Endodermal cell (in vitro differentiated cells): ENCODE data around the gene PPP1R12B. TPM values are rescaled to one million over a fixed set of nuclear protein-coding genes. Genes with fewer than 3 reads are reported as not detected.
"Not testable (repeated sequence)": the region's sequence is repeated elsewhere in the genome, so short reads cannot be mapped to it uniquely, and the experiment has no call there.

Experiments used
- DNase-seq: peaks from one replicate; pipeline ENCODE4 v3.0.0-alpha.2; 2017
- H3K27ac ChIP-seq: 2 replicates; pipeline ENCODE4 v1.5.1; 2013; ENCODE audit warnings: mild to moderate bottlenecking, low read depth, low read length, moderate library complexity
- H3K27me3 ChIP-seq: 2 replicates; pipeline ENCODE4 v1.6.1; 2013; ENCODE audit warnings: mild to moderate bottlenecking, low read length, moderate library complexity; ENCODE audit not compliant: insufficient read depth, control insufficient read depth, poor library complexity, severe bottlenecking
- H3K36me3 ChIP-seq: 2 replicates; pipeline ENCODE4 v1.7.0; 2013; ENCODE audit warnings: mild to moderate bottlenecking, low read length, moderate library complexity; ENCODE audit not compliant: control insufficient read depth, insufficient read depth
- H3K4me1 ChIP-seq: one replicate; pipeline ENCODE4 v1.7.0; 2013; ENCODE audit warnings: low read length; ENCODE audit not compliant: control insufficient read depth, insufficient read depth
- H3K4me3 ChIP-seq: 2 replicates; pipeline ENCODE4 v1.5.1; 2013; ENCODE audit warnings: mild to moderate bottlenecking, low read length, moderate library complexity
- H3K9ac ChIP-seq: 2 replicates; pipeline ENCODE4 v1.6.1; 2013; ENCODE audit warnings: mild to moderate bottlenecking, low read length, moderate library complexity; ENCODE audit not compliant: poor library complexity, severe bottlenecking; ENCODE audit errors: extremely low read depth
- H3K9me3 ChIP-seq: 2 replicates; pipeline ENCODE4 v1.6.1; 2013; ENCODE audit warnings: mild to moderate bottlenecking, low read length, moderate library complexity; ENCODE audit not compliant: control insufficient read depth
- H3K27ac Mint-ChIP-seq: 2 replicates; pipeline ENCODE4 v1.8.0; 2020; ENCODE audit warnings: mixed read lengths
- H3K27me3 Mint-ChIP-seq: 2 replicates; pipeline ENCODE4 v1.8.0; 2021; ENCODE audit warnings: mild to moderate bottlenecking, mixed read lengths; ENCODE audit not compliant: insufficient read depth
- H3K36me3 Mint-ChIP-seq: 2 replicates; pipeline ENCODE4 v1.8.0; 2020; ENCODE audit warnings: low read depth, mixed read lengths
- H3K4me1 Mint-ChIP-seq: 2 replicates; pipeline ENCODE4 v1.8.0; 2020; ENCODE audit warnings: mixed read lengths
- H3K4me3 Mint-ChIP-seq: 2 replicates; pipeline ENCODE4 v1.8.0; 2020; ENCODE audit warnings: mild to moderate bottlenecking, moderate library complexity, mixed read lengths
- H3K9me3 Mint-ChIP-seq: 2 replicates; pipeline ENCODE4 v1.8.0; 2020; ENCODE audit warnings: mild to moderate bottlenecking, mixed read lengths
- CTCF ChIP-seq: fragments of 200-600 bp; sonication (generic); conservative IDR thresholded peaks from 2 replicates; pipeline ENCODE4 v1.5.0; 2021; ENCODE audit warnings: antibody characterized with exemption, mild to moderate bottlenecking
- WGBS, 2 experiments: methylation state at CpG; one replicate each; pipeline versions ENCODE4 v1.1.5 to v1.1.7; 2013; ENCODE audit warnings: missing lambda C conversion rate in 2 of 2, mixed read lengths in 1 of 2; ENCODE audit not compliant: insufficient coverage in 1 of 2, insufficient read length in 1 of 2; 5-methylcytosine and 5-hydroxymethylcytosine counted together
- total RNA-seq, 2 donors: library from RNA; stranded (reverse); fragmentation: NEBNext Ultra II Directional in 1 of 2; extraction: Animal tissue kit (Norgen Biotek cat#: 25700) in 1 of 2; gene quantifications; 2 replicates in 1 of 2; 3 replicates in 1 of 2; pipeline ENCODE4 v1.2.1, GENCODE V29; 2021

The PPP1R12B gene
- total RNA-seq, 2 donors from 2014 or later: 19.2 to 20.3 TPM

GRCh38 chr1:202348005-202348508 lies 442 bp upstream of the PPP1R12B start:
- Mint-ChIP-seq H3K27me3 (no peaks in the 10 kb centered on the region), H3K4me1 (peaks cover 19% of the 10 kb centered on the region), H3K4me3 (peak overlapping the region; percentile 90), H3K27ac (peak overlapping the region; percentile 76), H3K9me3 (no peaks in the 10 kb centered on the region), H3K36me3 (no peaks in the 10 kb centered on the region)
- Histone ChIP-seq H3K9ac (no peak overlapping the region), H3K9me3 (no peaks in the 10 kb centered on the region), H3K4me1 (no peaks in the 10 kb centered on the region), H3K4me3 (peak overlapping the region; percentile 91), H3K36me3 (no peaks in the 10 kb centered on the region), H3K27ac (no peak overlapping the region), H3K27me3 (no peaks in the 10 kb centered on the region)
- whole genome bisulfite sequencing, 2 experiments: 0 to 75% methylated on average over 1 to 4 of the region's 6 CpGs
- no peak for DNase-seq
- no peak for TF ChIP-seq CTCF

DNA sequence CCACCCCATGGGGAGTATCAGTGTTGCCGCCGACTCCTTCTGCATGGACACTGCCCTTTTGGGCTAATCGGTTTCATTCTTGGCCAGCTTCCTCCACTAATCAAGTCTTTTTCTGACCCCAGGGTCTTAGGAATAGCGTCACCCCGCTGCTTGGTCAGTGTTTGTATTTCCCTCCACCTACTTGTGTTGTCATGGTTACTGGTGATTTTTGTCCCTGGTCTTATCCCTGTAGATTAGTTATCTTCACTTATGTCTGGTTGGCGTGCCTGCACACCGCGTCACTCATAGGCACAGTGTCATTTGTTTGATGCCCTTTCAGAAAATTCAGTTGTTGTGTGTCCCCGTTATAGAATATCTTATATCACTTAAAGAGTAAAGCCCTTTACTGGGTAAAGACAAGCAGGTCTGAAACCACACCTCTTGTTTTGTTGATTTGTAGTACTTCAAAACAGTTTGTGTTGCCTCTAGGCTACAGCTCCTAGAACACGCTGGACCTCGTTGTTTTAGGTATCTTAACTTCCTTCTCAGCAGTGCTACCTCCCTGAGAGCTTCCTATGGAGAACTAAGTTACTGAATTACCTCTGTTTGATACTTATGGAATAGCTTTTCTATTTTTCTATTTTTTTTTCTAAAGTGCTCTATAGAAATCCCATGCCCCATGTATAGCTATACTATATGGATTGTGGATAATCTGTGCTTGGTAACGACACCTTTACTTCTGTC lies 868 bp downstream of the PPP1R12B start:
- H3K36me3 ChIP-seq: no peaks in the 10 kb centered on the region
- H3K4me1 Mint-ChIP-seq: peaks cover 18% of the 10 kb centered on the region
- no peaks in the 10 kb centered on the region for H3K9me3 Mint-ChIP-seq
- H3K27ac Mint-ChIP-seq: peak overlapping the region; percentile 93
- H3K9me3 ChIP-seq: no peaks in the 10 kb centered on the region
- no peaks in the 10 kb centered on the region for H3K27me3 Mint-ChIP-seq
- peak overlapping the region; percentile 91 for H3K4me3 ChIP-seq
- no peaks in the 10 kb centered on the region for H3K36me3 Mint-ChIP-seq
- WGBS, 2 experiments: 7 to 14% methylated on average over 6 to 12 of the region's 12 CpGs
- DNase-seq: no peak
- H3K27ac ChIP-seq: peak overlapping the region; percentile 77
- no peaks in the 10 kb centered on the region for H3K4me1 ChIP-seq
- peak overlapping the region; percentile 97 for H3K9ac ChIP-seq
- no peaks in the 10 kb centered on the region for H3K27me3 ChIP-seq
- no peak for TF ChIP-seq CTCF
- H3K4me3 Mint-ChIP-seq: peak overlapping the region; percentile 90

DNA sequence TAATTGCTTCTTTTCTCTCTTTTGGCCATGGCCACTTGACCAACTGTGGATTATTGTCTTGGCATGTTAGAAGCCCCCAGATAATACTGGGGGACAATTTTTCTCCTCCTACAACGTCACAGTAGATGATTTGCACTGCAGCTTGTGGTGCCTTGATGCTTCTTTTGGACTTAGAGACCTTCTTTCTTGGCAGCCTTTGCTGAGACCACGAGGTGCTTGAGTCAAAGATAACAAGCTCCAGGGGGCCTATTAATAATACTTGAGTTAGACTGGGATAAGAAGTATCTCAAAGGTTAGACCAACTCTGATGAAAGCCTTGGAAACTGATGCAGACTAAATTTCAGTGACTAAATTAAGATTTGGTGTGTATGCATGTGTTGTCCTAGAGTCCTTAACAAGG lies 3.2 kb downstream of the PPP1R12B start:
- no peaks in the 10 kb centered on the region for H3K27me3 Mint-ChIP-seq
- Histone ChIP-seq H3K9ac (no peak overlapping the region), H3K9me3 (no peaks in the 10 kb centered on the region), H3K36me3 (no peaks in the 10 kb centered on the region), H3K4me3 (no peak overlapping the region), H3K4me1 (no peaks in the 10 kb centered on the region), H3K27ac (no peak overlapping the region), H3K27me3 (no peaks in the 10 kb centered on the region)
- DNase-seq: no peak
- TF ChIP-seq CTCF: no peak
- H3K4me3 Mint-ChIP-seq: no peak overlapping the region
- H3K9me3 Mint-ChIP-seq: no peaks in the 10 kb centered on the region
- H3K36me3 Mint-ChIP-seq: no peaks in the 10 kb centered on the region
- WGBS, 2 experiments: 69 to 78% methylated on average over 2 of the region's 2 CpGs
- no peak overlapping the region for H3K27ac Mint-ChIP-seq
- H3K4me1 Mint-ChIP-seq: peaks cover 18% of the 10 kb centered on the region

DNA sequence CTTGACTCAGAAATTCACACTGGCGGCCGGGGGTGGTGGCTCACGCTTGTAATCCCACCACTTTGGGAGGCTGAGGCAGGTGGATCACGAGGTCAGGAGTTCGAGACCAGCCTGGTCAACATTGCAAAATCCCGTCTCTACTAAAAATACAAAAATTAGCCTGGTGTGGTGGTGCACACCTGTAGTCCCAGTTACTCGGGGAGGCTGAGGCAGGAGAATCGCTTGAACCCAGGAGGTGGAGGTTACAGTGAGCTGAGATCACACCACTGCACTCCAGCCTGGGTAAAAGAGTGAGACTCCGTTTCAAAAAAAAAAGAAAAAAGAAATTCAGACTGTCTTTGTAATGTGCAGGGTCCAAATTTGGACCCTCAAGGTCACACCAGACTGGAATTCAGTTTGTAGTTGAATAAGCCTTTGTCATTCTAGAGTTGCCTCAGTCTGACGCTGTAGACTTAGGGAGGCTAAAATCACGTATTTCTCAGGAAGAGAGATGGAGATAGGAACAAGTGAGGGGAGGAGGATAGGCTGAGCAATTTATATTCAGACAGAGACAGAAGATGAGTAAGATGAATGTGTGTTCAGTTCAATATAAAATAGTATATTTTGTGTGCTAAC lies 4.2 kb downstream of the PPP1R12B start:
- not testable (repeated sequence) for H3K27ac ChIP-seq, H3K9me3 ChIP-seq, H3K9me3 Mint-ChIP-seq, H3K27me3 ChIP-seq, H3K4me3 Mint-ChIP-seq, H3K36me3 ChIP-seq, H3K36me3 Mint-ChIP-seq, H3K4me1 ChIP-seq, H3K4me3 ChIP-seq, DNase-seq, H3K9ac ChIP-seq, H3K27ac Mint-ChIP-seq, H3K27me3 Mint-ChIP-seq
- H3K4me1 Mint-ChIP-seq: peaks cover 18% of the 10 kb centered on the region
- 95 to 97% methylated on average over 9 to 11 of the region's 11 CpGs for WGBS, 2 experiments
